Endothelial cell of umbilical vein (primary cell): Measurements from ENCODE around the gene TRIM52. TPM values are rescaled to one million over a fixed set of nuclear protein-coding genes. Genes with fewer than 3 reads are reported as not detected.
A peak's percentile ranks its signal among the peaks of the same experiment; 100 is the strongest.
"Not testable (repeated sequence)": the region's sequence is repeated elsewhere in the genome, so short reads cannot be mapped to it uniquely, and the experiment has no call there.

ENCODE experiments used
- BruUV-seq: library from RNA; stranded (reverse); fragments of 400-500 nt; replicated peaks from 2 replicates; lab custom pipeline; 2021; lab: Mats Ljungman, UMichigan
- CTCF ChIA-PET: fragments of 300-600, 350-600 bp; sonication (Branson Sonifier 250); formaldehyde crosslinking; loops from one replicate; lab custom pipeline; 2021; ENCODE audit warnings: antibody characterized with exemption, inconsistent platforms; lab: Charles Lee
- POLR2A ChIA-PET: fragments of 300-600, 350-600 bp; sonication (Branson Sonifier 250); formaldehyde crosslinking; loops from one replicate; lab custom pipeline; 2021; ENCODE audit warnings: antibody characterized with exemption, inconsistent platforms; lab: Charles Lee
- DNase-seq: peaks from one replicate; pipeline ENCODE4 v3.0.0-alpha.2; 2011; ENCODE audit warnings: low read depth, low spot score
- FAIRE-seq: peaks from 2 replicates; lab custom pipeline; 2011; peaks lifted over from hg19 to GRCh38; lab: Jason Lieb, UNC
- H2AFZ ChIP-seq: 2 replicates; pipeline ENCODE4 v1.6.0; 2012; ENCODE audit warnings: low read depth, low read length, control low read depth, inconsistent platforms
- H3K27ac ChIP-seq: 2 replicates; pipeline ENCODE4 v1.5.1; 2011; ENCODE audit warnings: low read depth, mild to moderate bottlenecking, control low read depth, low read length, moderate library complexity; ENCODE audit not compliant: insufficient read depth
- H3K27me3 ChIP-seq, 2 experiments: 2 replicates each; pipeline versions ENCODE4 v1.6.0 to v1.6.1; 2011; ENCODE audit warnings: low read length in 2 of 2, mixed read lengths in 1 of 2; ENCODE audit not compliant: control insufficient read depth in 2 of 2, insufficient read depth in 2 of 2
- H3K36me3 ChIP-seq, 2 experiments: 2 replicates in 1 of 2; 3 replicates in 1 of 2; pipeline ENCODE4 v1.5.1; 2011; ENCODE audit warnings: low read length in 2 of 2, mild to moderate bottlenecking in 1 of 2, moderate library complexity in 1 of 2; ENCODE audit not compliant: control insufficient read depth in 2 of 2, insufficient read depth in 2 of 2; ENCODE audit errors: extremely low read depth in 1 of 2
- H3K4me1 ChIP-seq: 3 replicates; pipeline ENCODE4 v1.5.1; 2011; ENCODE audit warnings: mild to moderate bottlenecking, low read length; ENCODE audit not compliant: control insufficient read depth, insufficient read depth; ENCODE audit errors: extremely low read depth
- H3K4me2 ChIP-seq: 2 replicates; pipeline ENCODE4 v1.6.1; 2011; ENCODE audit warnings: low read length, control low read depth, mixed read lengths; ENCODE audit not compliant: insufficient read depth
- H3K4me3 ChIP-seq, 3 experiments: fragments of 200-600 bp in 1 of 3; sonication (generic), shearing (Covaris generic) in 1 of 3; replicated peaks in 1 of 3; 2 replicates each; pipeline ENCODE4 v1.5.1; 2011 to 2016; ENCODE audit warnings: control low read depth in 3 of 3, low read length in 3 of 3, mild to moderate bottlenecking in 2 of 3, inconsistent platforms in 1 of 3, low read depth in 1 of 3, moderate library complexity in 1 of 3; ENCODE audit not compliant: insufficient read depth in 1 of 3
- H3K79me2 ChIP-seq: 2 replicates; pipeline ENCODE4 v1.6.0; 2012; ENCODE audit warnings: low read length, inconsistent platforms; ENCODE audit not compliant: control insufficient read depth, insufficient read depth
- H3K9ac ChIP-seq: replicated peaks from 2 replicates; pipeline ENCODE3; 2011; ENCODE audit warnings: low read length, control low read depth; ENCODE audit not compliant: insufficient read depth; ENCODE audit errors: extremely low read depth
- H3K9me1 ChIP-seq: replicated peaks from 3 replicates; pipeline ENCODE4 v1.6.0; 2011; ENCODE audit warnings: mild to moderate bottlenecking, low read length; ENCODE audit not compliant: control insufficient read depth, insufficient read depth; ENCODE audit errors: extremely low read depth
- H3K9me3 ChIP-seq: replicated peaks from 2 replicates; pipeline ENCODE4 v1.5.1; 2012; ENCODE audit warnings: low read length, inconsistent platforms; ENCODE audit not compliant: control insufficient read depth, insufficient read depth
- H4K20me1 ChIP-seq: replicated peaks from 2 replicates; pipeline ENCODE3; 2011; ENCODE audit warnings: mild to moderate bottlenecking, low read length; ENCODE audit not compliant: control insufficient read depth, insufficient read depth; ENCODE audit errors: extremely low read depth
- EZH2 ChIP-seq: IDR thresholded peaks from 2 replicates; pipeline ENCODE4 v1.6.1; 2012; ENCODE audit warnings: borderline replicate concordance, low read depth, mild to moderate bottlenecking, moderate library complexity, low read length, inconsistent platforms; ENCODE audit not compliant: severe bottlenecking
- FOS ChIP-seq: IDR thresholded peaks from 2 replicates; pipeline ENCODE4 v1.6.1; 2011; ENCODE audit warnings: mild to moderate bottlenecking, low read length, moderate library complexity, borderline replicate concordance; ENCODE audit not compliant: insufficient read depth
- GATA2 ChIP-seq: IDR thresholded peaks from 2 replicates; pipeline ENCODE4 v1.7.0; 2011; ENCODE audit warnings: low read depth, mild to moderate bottlenecking, moderate library complexity, mixed read lengths, low read length; ENCODE audit not compliant: insufficient read length, insufficient read depth
- JUN ChIP-seq: IDR thresholded peaks from 2 replicates; pipeline ENCODE4 v1.6.1; 2011; ENCODE audit warnings: borderline replicate concordance, low read depth; ENCODE audit not compliant: insufficient read length, insufficient read depth
- MYC ChIP-seq: IDR thresholded peaks from one replicate; pipeline ENCODE4 v1.6.1; 2011; ENCODE audit warnings: mild to moderate bottlenecking, low read depth, low read length
- POLR2A ChIP-seq: IDR thresholded peaks from 2 replicates; pipeline ENCODE4 v1.6.1; 2012; ENCODE audit warnings: low read depth, mild to moderate bottlenecking, control low read depth, low read length
- POLR2AphosphoS5 ChIP-seq: IDR thresholded peaks from 2 replicates; pipeline ENCODE4 v1.6.1; 2012; ENCODE audit warnings: low read depth, mild to moderate bottlenecking, control low read depth, low read length, moderate library complexity; ENCODE audit not compliant: insufficient read depth
- dilution Hi-C: fragments of 300-500 bp; cut with MboI; formaldehyde crosslinking; loops from one replicate; pipeline ENCODE4 v1.15.0; 2019; ENCODE audit warnings: low sequenced_read_pairs; ENCODE audit not compliant: extremely low pct_ligation_motif_present
- intact Hi-C: fragments of 100-400 bp; cut with micrococcal nuclease; formaldehyde crosslinking; loops from one replicate; pipeline ENCODE4 v1.10.0; 2022
- polyA plus RNA-seq, 4 experiments: library from polyadenylated mRNA; depleted of rRNA in 3 of 4; stranded (reverse) in 3 of 4; unstranded in 1 of 4; fragments of >200 nt; gene quantifications; 2 replicates each; pipeline versions ENCODE4 v1.2.1 to v1.2.3, GENCODE V29; 2011 to 2012; ENCODE audit warnings: missing spikeins in 1 of 4
- total RNA-seq: library from RNA; stranded (reverse); gene quantifications from 2 replicates; pipeline ENCODE4 v1.2.3, GENCODE V29; 2021
- TF ChIP-seq, protein P1 (sequence below), 2 donors: IDR thresholded peaks; 1 replicate in 1 of 2; 2 replicates in 1 of 2; pipeline ENCODE4 v1.5.1; 2011; ENCODE audit warnings: low read length in 2 of 2, mild to moderate bottlenecking in 2 of 2, moderate library complexity in 2 of 2, control low read depth in 1 of 2, inconsistent platforms in 1 of 2, low read depth in 1 of 2; ENCODE audit not compliant: insufficient read depth in 1 of 2; ENCODE audit errors: extremely low read depth in 1 of 2
- TF ChIP-seq, protein P2 (sequence below): IDR thresholded peaks from 2 replicates; pipeline ENCODE4 v1.6.1; 2011; ENCODE audit not compliant: insufficient read depth, insufficient read length

TRIM52 gene
- total and polyA plus RNA-seq, 2 donors (not counting 3 experiments of a cell fraction or from before 2014, with no cell fraction given), result 5.6 to 10.1 TPM

DNA sequence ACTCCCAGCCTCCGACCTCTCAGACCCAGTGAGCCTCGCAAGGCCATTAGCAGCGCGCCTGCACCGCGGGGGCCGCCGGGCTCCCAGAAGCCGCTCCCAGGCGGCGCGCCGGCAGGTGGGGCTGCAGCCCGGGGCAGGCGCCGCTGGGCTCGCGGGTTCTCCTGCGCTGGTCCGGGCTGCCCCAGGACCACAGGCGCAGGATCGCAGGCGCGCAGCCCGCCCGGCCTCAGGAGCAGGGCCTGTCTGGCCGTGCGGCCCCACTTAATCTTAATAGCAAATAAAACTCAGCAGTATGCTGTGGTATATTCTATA is 12.4 kb upstream of the TRIM52 start:
- H3K79me2 ChIP-seq, H3K4me1 ChIP-seq, H3K9me3 ChIP-seq, FAIRE-seq, H3K27me3 ChIP-seq, H3K27ac ChIP-seq, H3K9ac ChIP-seq, dilution Hi-C loops, H3K4me2 ChIP-seq, intact Hi-C loops, H4K20me1 ChIP-seq, H3K9me1 ChIP-seq, H3K36me3 ChIP-seq, POLR2A ChIA-PET, H3K4me3 ChIP-seq, BruUV-seq, H2AFZ ChIP-seq: not testable (repeated sequence)
- peak; percentile 25 for DNase-seq
- TF ChIP-seq, protein P1, sequence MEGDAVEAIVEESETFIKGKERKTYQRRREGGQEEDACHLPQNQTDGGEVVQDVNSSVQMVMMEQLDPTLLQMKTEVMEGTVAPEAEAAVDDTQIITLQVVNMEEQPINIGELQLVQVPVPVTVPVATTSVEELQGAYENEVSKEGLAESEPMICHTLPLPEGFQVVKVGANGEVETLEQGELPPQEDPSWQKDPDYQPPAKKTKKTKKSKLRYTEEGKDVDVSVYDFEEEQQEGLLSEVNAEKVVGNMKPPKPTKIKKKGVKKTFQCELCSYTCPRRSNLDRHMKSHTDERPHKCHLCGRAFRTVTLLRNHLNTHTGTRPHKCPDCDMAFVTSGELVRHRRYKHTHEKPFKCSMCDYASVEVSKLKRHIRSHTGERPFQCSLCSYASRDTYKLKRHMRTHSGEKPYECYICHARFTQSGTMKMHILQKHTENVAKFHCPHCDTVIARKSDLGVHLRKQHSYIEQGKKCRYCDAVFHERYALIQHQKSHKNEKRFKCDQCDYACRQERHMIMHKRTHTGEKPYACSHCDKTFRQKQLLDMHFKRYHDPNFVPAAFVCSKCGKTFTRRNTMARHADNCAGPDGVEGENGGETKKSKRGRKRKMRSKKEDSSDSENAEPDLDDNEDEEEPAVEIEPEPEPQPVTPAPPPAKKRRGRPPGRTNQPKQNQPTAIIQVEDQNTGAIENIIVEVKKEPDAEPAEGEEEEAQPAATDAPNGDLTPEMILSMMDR (IDR thresholded peaks at IDR 0.05; ENCODE audit: extremely low read depth in 1 of 2, insufficient read depth in 1 of 2, low read depth in 1 of 2, low read length in 2 of 2), result peak; percentile 4 to 27
- CTCF ChIA-PET, result interaction anchor here (0.7 to 1.4 kb wide), 2 partner anchors 12 to 66 kb away, joined by 3 to 4 read pairs; no protein-coding TSS in a partner anchor

DNA sequence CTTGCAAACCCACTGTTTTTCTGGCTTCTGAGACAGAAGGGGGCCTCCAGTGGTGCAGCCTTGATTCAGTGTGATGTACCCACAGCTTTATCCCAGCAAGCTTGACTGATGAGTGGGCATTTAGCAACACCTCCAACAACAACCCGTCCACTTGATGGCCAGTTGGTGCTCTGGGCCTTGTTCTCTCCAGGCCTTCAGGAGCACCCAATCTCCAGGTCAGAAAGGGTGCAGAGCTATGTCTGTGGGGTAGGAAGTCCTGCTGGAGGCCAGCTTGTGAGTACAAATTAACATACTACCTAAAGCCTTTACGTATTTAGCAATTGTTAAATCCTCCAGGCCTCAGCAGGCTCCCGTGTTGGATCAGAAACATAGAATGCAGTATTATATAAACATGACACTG is 10.1 kb upstream of the TRIM52 start:
- Histone ChIP-seq H3K4me1 (no peaks in the 10 kb centered on the region), H3K79me2 (no peaks in the 10 kb centered on the region), H4K20me1 (no peaks in the 10 kb centered on the region), H3K9ac (no peak overlapping the region), H3K27ac (no peak overlapping the region), H3K9me3 (no peaks in the 10 kb centered on the region), H2AFZ (no peak overlapping the region), H3K27me3 (no peaks in the 10 kb centered on the region), H3K36me3 (no peaks in the 10 kb centered on the region), H3K4me3 (no peak overlapping the region), H3K9me1 (no peaks in the 10 kb centered on the region), H3K4me2 (no peak overlapping the region)
- FAIRE-seq (no peak), DNase-seq (no peak)
- ChIA-PET CTCF (no interaction called here), POLR2A (no interaction called here)
- no TSS peak for BruUV-seq
- dilution Hi-C loops (no loop called here), intact Hi-C loops (no loop called here)
- TF ChIP-seq EZH2, result no peak
- no peak for TF ChIP-seq GATA2
- TF ChIP-seq, protein P1 (IDR thresholded peaks at IDR 0.05; ENCODE audit: extremely low read depth in 1 of 2, insufficient read depth in 1 of 2, low read depth in 1 of 2, low read length in 2 of 2), result no peak
- no peak for TF ChIP-seq MYC
- no peak for TF ChIP-seq JUN
- TF ChIP-seq POLR2AphosphoS5, result no peak
- TF ChIP-seq POLR2A, result no peak
- no peak for TF ChIP-seq FOS
- TF ChIP-seq, protein P2, sequence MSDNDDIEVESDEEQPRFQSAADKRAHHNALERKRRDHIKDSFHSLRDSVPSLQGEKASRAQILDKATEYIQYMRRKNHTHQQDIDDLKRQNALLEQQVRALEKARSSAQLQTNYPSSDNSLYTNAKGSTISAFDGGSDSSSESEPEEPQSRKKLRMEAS, result no peak
